ENCODE results near the gene RNF213.

GRCh38 chr17:80256034-80256350, 4.7 kb upstream of the RNF213 start:
- TF ChIP-seq, protein P1, sequence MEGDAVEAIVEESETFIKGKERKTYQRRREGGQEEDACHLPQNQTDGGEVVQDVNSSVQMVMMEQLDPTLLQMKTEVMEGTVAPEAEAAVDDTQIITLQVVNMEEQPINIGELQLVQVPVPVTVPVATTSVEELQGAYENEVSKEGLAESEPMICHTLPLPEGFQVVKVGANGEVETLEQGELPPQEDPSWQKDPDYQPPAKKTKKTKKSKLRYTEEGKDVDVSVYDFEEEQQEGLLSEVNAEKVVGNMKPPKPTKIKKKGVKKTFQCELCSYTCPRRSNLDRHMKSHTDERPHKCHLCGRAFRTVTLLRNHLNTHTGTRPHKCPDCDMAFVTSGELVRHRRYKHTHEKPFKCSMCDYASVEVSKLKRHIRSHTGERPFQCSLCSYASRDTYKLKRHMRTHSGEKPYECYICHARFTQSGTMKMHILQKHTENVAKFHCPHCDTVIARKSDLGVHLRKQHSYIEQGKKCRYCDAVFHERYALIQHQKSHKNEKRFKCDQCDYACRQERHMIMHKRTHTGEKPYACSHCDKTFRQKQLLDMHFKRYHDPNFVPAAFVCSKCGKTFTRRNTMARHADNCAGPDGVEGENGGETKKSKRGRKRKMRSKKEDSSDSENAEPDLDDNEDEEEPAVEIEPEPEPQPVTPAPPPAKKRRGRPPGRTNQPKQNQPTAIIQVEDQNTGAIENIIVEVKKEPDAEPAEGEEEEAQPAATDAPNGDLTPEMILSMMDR (IDR thresholded peaks at IDR 0.05; ENCODE audit: insufficient read depth, low read depth, low read length): no peak
- no peak for TF ChIP-seq EZH2 (IDR thresholded peaks at IDR 0.05; ENCODE audit: insufficient read depth, low read length)
